Gastrocnemius medialis (tissue), 4 donors: ENCODE data around the gene TMPRSS9.

Source experiments
- POLR2A ChIP-seq, 2 donors: fragments of 450-650 bp; IDR thresholded peaks; one replicate each; pipeline ENCODE4 v1.6.1; 2017; ENCODE audit warnings: antibody characterized with exemption in 2 of 2, mild to moderate bottlenecking in 2 of 2, moderate library complexity in 2 of 2
- TF ChIP-seq, protein P1 (sequence below), 5 experiments: fragments of 450-650 bp in 3 of 5; fragments of 200-600 bp in 2 of 5; sonication (generic) in 2 of 5; IDR thresholded peaks in 4 of 5; conservative IDR thresholded peaks in 1 of 5; 1 replicate in 4 of 5; 2 replicates in 1 of 5; pipeline ENCODE4 v1.5.1; 2016 to 2019; ENCODE audit warnings: antibody characterized with exemption in 5 of 5, mild to moderate bottlenecking in 3 of 5, moderate library complexity in 3 of 5

DNA sequence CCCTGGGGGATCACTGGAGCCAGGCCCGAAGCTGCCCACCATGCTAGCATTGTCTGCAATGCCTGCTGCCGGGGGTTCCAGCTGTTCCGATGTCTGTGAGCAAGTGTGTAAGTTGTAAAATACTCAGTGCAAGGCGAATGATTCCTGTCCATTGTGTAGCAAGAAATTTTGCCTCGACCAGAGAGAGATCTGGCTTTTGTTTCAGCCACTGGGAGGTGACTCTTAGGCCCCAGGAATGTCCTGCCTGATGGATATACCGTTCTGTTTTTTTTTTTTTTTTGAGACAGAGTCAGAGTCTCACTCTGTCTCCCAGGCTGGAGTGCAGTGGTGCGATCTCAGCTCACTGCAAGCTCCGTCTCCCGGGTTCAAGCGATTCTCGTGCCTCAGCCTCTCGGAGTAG, 108.5 kb downstream of the TMPRSS9 start:
- TF ChIP-seq, protein P1, sequence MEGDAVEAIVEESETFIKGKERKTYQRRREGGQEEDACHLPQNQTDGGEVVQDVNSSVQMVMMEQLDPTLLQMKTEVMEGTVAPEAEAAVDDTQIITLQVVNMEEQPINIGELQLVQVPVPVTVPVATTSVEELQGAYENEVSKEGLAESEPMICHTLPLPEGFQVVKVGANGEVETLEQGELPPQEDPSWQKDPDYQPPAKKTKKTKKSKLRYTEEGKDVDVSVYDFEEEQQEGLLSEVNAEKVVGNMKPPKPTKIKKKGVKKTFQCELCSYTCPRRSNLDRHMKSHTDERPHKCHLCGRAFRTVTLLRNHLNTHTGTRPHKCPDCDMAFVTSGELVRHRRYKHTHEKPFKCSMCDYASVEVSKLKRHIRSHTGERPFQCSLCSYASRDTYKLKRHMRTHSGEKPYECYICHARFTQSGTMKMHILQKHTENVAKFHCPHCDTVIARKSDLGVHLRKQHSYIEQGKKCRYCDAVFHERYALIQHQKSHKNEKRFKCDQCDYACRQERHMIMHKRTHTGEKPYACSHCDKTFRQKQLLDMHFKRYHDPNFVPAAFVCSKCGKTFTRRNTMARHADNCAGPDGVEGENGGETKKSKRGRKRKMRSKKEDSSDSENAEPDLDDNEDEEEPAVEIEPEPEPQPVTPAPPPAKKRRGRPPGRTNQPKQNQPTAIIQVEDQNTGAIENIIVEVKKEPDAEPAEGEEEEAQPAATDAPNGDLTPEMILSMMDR (IDR thresholded peaks at IDR 0.05 in 4 of 5, conservative IDR thresholded peaks at IDR 0.05 in 1 of 5): no peak
- no peak for TF ChIP-seq POLR2A (IDR thresholded peaks at IDR 0.05)
